ENCODE results near the gene PRCC. TPM values are rescaled to one million over a fixed set of nuclear protein-coding genes. Genes with fewer than 3 reads are reported as not detected.

The PRCC gene, protein sequence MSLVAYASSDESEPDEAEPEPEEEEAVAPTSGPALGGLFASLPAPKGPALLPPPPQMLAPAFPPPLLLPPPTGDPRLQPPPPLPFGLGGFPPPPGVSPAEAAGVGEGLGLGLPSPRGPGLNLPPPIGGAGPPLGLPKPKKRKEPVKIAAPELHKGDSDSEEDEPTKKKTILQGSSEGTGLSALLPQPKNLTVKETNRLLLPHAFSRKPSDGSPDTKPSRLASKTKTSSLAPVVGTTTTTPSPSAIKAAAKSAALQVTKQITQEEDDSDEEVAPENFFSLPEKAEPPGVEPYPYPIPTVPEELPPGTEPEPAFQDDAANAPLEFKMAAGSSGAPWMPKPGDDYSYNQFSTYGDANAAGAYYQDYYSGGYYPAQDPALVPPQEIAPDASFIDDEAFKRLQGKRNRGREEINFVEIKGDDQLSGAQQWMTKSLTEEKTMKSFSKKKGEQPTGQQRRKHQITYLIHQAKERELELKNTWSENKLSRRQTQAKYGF
- total RNA-seq (2022; extraction: Qiagen RNA extraction): 70.1 to 77.8 TPM (median 71.0 TPM) in 5 replicates

DNA sequence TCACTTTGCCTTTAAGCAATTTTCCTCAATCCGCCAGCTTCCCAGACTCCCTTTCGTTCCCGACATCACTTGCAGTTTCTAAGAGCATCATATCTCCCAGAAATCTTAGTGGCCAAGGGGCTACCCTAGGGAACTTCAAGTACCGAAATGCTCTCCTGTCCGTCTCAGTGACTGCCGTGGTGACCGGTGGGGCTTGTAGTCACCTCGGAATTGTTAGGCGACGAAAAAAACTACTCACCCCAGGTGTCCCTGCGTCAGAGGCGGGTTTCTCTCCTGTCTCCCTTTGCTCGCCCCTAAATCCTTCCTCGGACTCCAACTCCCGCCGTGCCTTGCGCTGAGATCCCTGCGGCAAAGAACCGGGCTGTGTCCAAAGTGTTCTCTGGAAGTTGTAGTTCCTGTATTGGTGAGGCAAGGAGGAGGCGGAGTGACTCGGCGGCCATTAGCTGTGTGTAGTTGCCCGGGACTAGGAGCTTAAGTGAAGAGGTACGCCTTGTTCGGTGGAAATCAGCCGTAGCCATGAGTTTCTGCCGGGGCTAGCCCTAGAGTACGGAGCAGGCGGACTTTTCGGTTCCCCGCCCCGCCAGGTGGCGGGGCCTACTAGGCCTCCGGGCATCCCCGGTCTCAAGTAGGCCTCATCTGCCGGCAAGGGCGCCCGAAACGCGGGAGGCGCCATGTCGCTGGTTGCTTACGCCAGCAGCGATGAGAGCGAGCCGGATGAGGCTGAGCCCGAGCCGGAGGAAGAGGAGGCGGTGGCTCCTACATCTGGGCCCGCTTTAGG lies at the start of gene PRCC:
PRCC (plus strand) TSS at position 435 of the 778 bp plus-strand sequence; CDS start at position 672, 237 bp downstream.

DNA sequence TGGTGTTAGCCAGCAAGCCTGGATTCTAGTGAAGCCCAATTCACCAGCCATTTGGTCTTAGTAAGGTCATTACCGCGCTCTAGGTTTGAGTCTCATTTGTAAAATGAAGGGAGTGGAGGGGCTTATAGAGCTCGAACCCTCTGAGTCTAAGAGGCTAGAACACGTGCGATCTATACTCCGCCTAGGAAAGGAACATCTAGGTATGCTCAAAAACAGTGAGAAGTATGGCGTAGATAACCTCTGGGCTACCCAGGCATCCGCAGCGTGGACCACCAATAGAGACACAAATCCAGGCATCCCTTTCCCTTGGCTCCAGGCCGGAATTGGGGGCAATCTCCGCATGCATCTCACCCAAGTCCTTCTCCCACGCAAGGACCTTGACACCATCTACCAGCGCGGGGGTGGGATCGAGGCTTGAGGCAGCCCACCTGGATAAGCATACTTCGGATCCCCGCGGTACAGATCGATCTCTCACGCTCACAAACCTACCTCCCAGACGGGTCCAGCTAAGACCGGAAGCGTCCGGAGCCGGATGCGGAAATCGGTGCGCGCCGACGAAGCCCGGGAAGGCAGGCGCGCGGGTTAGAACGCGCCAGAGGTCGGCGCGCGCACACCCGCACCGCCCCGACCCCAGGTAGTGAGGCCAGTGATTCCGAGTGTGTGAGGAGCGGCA lies 39.3 kb upstream of the PRCC start, which contains the start of gene METTL25B:
METTL25B (plus strand) TSS at position 544 of the 673 bp plus-strand sequence. CDS start 636 bp downstream, outside the sequence.

DNA sequence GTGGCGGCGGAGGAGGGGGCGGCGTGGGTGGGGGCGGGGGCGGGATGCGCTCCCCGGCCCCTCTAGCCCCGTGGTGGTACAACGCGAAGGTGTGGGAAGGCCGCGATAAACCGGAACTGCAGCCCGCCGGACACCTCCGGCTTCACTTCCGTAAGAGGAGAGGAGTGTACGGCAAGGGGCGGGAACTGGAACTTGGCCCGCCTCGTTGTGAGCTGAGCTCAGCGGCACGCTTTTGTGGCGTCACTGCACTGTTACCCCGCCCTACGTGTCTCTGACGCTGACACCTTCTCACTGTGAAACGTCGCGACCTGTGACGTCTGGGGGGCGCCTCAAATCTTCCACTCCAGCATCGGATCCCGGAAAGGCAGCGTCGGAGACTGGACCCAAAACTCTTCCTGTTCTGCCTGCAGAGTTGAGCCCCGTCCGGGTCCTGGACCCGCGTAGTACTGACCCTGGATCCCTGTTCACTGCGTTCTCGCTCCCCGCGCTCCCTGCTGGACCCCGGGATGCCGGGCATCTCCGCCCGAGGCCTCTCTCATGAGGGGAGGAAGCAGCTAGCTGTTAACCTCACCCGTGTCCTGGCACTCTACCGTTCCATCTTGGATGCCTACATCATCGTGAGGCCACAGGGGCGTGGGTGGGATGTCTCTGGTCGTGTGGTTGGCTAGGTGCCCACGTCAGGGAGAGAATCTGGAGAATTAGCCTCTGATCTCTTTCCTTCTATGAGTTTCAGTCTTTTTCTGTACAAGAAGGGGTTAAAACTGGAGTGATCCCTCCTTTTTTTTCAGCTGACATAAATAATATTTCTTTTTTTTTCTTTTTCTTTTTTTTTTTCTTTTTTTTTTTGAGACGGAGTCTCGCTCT lies 38.5 kb upstream of the PRCC start, which contains the start of gene ISG20L2:
ISG20L2 (minus strand) TSS at position 168 of the 864 bp plus-strand sequence. CDS start 1,114 bp downstream, outside the sequence.

DNA sequence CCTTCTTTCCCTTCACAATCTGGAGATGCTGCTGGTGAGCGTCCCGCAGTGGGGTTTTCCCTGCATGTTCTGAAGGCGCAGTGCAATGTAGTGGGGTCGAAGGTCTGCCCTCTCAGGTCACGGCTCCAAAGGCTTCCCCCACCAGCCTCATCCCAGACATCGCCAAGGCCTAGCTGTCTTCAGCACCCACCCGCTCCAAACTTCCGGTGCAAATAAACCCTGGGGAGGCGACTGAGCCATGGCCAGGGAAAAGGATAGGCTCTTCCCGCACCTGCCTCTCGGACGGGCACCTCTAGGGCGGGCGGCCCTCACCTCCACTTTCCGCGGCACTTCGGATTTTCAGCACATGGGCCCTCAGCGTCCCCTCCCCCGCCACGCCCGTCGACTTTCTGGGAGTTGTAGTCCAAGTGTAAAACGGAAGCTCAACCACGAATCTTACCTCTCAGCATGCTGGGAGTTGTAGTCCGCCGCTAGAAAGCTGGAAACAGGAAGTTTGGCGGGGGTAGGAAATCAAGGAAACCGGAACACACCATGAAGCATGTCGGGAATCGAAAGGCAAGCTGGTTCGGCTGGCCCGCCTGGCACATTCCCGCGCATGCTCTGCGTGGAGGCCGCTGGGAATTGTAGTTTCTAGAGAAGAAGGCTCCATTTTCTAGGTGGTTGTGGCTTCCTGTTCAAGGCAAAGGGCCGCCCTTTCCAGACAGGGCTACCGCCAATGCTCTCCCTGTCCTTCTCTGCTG lies 26.4 kb upstream of the PRCC start, which contains the start of gene MRPL24:
MRPL24 (minus strand) TSS at position 348 of the 740 bp plus-strand sequence. CDS start 2,384 bp downstream, outside the sequence.

DNA sequence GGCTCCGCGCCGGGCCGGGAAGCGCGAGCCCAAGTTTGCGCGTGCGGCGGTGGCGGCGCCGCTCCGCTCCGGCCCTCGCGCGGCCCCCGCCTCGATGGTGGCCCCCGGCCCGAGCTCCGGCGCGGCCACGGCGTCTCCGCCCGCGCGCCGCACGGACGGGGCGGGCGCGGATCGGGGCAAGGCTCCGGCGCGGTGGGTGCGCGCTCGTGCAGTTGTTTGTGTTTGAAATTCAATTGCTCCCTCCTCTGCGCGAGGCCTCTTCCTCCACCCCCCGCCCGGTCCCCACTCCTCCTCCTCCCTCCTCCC lies 15.9 kb upstream of the PRCC start, which contains the start of gene HDGF:
HDGF (minus strand) TSS at position 225 of the 306 bp plus-strand sequence. CDS start 246 bp downstream, outside the sequence.

DNA sequence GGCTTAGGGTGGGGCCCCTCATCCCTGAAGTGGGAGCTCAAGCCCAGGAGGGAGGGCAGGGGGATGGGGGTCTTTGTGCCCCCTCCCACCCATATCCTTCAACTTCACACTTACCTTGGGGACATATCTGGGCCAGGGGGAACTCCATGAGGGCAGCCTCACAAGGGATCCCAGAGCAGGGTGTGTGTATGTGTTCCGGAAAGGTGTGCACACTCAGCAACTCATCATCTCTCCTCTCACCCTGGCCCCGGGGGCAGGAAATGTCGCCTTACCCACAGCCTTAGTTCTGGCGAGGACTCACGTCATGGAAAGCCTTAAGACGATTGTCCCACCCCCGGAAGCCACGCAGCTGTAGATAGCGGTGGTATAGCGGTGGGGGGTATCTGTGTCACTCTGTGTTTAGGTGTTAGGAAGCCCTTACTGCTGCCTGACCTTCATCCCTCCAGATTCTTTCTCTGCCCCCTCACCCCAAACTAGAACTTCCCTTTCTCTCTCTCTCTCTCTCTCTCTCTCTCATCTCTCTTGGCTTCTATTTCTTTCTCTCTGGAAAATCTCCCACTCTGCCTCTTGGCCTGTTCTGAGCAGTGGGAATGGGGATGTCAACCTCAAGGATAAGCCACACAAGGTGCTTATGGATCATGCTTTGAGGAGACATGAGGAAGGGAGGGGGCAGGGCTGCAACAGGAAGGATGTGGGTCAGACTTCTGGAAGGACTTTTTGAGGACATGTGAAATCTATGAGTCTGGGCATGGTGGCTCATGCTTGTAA lies 49.4 kb downstream of the PRCC start, which contains the start of gene SH2D2A:
SH2D2A (minus strand) TSS at position 288 of the 768 bp plus-strand sequence; CDS start at position 148, 140 bp downstream.

Other genes starting within 250 kb of the PRCC start
- gene IQGAP3, start 195.0 kb upstream of the PRCC start, total RNA-seq (2022; extraction: Qiagen RNA extraction): 13.7 to 19.1 TPM (median 15.6 TPM) in 5 replicates
- gene TTC24, start 187.8 kb upstream of the PRCC start, total RNA-seq (2022; extraction: Qiagen RNA extraction): not detected in 5 replicates
- 141 to 177 TPM (median 166 TPM) in 5 replicates for gene NAXE, start 175.8 kb upstream of the PRCC start, total RNA-seq (2022; extraction: Qiagen RNA extraction)
- 59.2 to 93.7 TPM (median 63.4 TPM) in 5 replicates for gene GPATCH4, start 166.1 kb upstream of the PRCC start, total RNA-seq (2022; extraction: Qiagen RNA extraction)
- gene HAPLN2, start 148.1 kb upstream of the PRCC start, total RNA-seq (2022; extraction: Qiagen RNA extraction): 0.13 to 0.29 TPM (median 0.20 TPM) in 4 of 5 replicates, not detected in the other
- 0.06 to 0.15 TPM (median 0.10 TPM) in 4 of 5 replicates, not detected in the other for gene BCAN, start 125.4 kb upstream of the PRCC start, total RNA-seq (2022; extraction: Qiagen RNA extraction)
- gene NES, start 90.1 kb upstream of the PRCC start, total RNA-seq (2022; extraction: Qiagen RNA extraction): 0.97 to 1.2 TPM (median 1.1 TPM) in 5 replicates
- gene CRABP2, start 62.0 kb upstream of the PRCC start, total RNA-seq (2022; extraction: Qiagen RNA extraction): 7.6 to 12.4 TPM (median 7.9 TPM) in 5 replicates
- gene METTL25B, start 39.1 kb upstream of the PRCC start, total RNA-seq (2022; extraction: Qiagen RNA extraction): 22.7 to 25.3 TPM (median 24.5 TPM) in 5 replicates
- gene ISG20L2, start 38.8 kb upstream of the PRCC start, total RNA-seq (2022; extraction: Qiagen RNA extraction): 38.1 to 53.1 TPM (median 40.2 TPM) in 5 replicates
- gene MRPL24, start 26.4 kb upstream of the PRCC start, total RNA-seq (2022; extraction: Qiagen RNA extraction): 170 to 214 TPM (median 194 TPM) in 5 replicates
- gene HDGF, start 15.9 kb upstream of the PRCC start, total RNA-seq (2022; extraction: Qiagen RNA extraction): 403 to 447 TPM (median 425 TPM) in 5 replicates
- 2.9 to 4.2 TPM (median 3.4 TPM) in 5 replicates for gene SH2D2A, start 49.3 kb downstream of the PRCC start, total RNA-seq (2022; extraction: Qiagen RNA extraction)
- not detected in 5 replicates for gene INSRR, start 91.6 kb downstream of the PRCC start, total RNA-seq (2022; extraction: Qiagen RNA extraction)
- 0.10 to 0.15 TPM (median 0.13 TPM) in 5 replicates for gene NTRK1, start 93.3 kb downstream of the PRCC start, total RNA-seq (2022; extraction: Qiagen RNA extraction)
- gene PEAR1, start 126.2 kb downstream of the PRCC start, total RNA-seq (2022; extraction: Qiagen RNA extraction): 6.2 to 7.7 TPM (median 7.0 TPM) in 5 replicates
- 0.06 to 0.19 TPM (median 0.15 TPM) in 5 replicates for gene LRRC71, start 153.1 kb downstream of the PRCC start, total RNA-seq (2022; extraction: Qiagen RNA extraction)